GM19238 (cell line): Measurements from ENCODE around the gene LHPP.

Source experiments
- DNase-seq: peaks from one replicate; pipeline ENCODE4 v3.0.0; 2011; ENCODE audit warnings: low spot score; ENCODE audit not compliant: insufficient read length

The LHPP gene

DNA sequence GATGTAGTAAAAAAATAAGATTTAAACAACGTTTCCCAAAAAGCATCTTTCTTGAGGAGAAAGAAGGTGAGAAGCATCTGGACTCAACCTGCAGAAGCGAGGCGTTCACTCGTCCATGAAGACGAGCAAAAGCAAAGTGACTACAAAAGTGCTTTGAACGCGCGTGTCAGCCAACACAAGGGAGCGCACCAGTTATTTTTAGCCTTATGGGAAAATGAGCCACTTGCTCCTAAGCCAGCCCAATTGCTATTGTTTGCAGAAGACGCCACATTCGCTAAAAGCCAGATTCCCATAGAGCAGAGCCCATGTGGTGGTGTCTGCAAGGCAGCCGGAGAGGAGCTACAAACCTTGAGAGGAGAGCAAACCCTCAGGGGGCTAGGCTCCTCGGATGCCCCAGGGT lies 160.0 kb downstream of the LHPP start:
- no peak for DNase-seq

DNA sequence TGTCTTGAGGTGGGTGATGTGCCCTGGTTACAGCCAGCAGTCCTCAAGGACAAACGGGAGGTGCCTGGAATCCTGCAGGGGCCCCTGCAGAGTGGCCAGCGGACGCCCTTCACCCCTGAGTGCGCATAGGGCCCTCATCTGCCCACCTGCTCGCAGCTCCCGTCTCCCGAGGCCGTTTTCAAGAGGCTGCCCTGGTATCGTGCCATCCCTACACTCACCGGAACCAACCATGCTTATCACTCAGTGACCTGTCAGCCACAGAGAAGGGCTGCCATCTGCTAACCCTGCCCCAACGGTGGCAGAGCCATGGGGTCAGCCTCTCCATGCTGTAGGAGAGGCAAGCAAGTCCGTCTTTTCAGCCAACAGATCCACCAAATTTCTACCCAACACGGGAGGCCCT lies 160.5 kb downstream of the LHPP start:
- no peak for DNase-seq

DNA sequence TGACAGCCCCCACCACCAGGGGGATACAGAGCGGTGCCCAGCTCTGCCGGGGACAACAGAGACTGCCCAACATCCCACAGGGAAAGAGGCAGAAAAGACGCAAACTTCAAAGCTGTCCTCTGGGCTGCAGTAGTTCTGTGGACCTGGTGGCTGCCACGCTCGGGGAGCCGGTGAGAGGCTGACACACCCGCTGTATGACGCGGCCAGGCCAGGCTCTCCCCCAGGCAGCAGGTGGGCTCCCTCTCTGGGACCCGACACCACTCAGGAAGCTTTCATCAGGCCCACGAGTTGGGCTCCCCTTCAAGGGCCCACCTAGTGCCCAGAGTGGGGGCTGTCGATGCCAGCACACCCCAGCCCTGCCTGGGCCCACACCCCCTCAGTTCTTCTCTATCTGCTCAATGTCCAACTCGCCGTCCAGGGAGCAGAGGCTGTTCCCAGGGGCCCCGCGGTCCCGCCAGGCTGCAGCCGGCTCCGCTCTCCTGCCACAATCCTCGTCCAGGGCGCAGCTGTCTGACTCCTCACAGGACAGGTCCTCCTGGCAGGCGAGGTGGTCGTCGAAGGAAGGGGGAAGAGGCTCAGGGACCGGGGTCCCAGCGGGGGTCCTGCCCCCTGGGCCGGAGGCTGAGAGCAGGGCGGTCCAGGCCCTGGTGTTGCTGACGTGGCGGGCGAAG lies 161.4 kb downstream of the LHPP start:
- no peak for DNase-seq

DNA sequence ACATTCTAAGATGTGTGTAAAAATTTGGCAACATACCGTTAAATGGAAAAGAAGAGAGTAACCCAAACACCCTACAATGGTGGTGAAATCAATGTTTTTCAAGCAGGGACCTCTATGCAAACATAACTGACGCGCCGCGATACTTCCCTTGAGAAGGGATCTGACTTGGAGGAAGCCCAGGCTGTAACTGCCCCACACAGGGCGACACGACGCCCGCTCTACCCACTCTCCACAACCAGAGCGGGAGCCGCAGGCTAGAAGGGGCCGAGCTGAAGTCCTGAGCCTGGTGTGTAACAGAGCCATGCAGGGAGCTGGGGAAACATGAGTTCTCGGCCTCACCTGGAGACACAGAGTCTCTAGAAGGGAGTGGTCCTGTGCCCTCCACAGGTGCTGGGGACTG lies 162.4 kb downstream of the LHPP start:
- DNase-seq, result no peak

DNA sequence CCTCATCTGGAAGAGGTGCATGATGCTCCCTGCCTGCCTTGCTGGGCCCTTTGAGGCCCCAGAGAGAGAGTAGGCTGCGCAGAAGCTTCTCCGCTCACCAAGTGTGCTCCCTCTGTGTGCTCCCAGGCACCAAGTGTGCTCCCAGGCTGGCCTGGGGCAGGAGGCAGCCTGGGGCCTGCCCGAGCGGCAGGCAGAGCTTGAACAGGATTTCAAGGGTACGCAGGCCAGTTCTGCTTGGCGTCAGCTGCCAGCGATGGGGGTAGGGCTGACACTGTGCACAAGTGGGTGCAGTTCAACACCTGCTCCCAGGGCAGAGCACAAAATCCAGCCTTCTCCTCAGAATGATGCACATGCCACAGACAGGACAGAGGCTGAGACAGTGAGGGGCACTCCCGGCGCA lies 162.8 kb downstream of the LHPP start:
- no peak for DNase-seq

DNA sequence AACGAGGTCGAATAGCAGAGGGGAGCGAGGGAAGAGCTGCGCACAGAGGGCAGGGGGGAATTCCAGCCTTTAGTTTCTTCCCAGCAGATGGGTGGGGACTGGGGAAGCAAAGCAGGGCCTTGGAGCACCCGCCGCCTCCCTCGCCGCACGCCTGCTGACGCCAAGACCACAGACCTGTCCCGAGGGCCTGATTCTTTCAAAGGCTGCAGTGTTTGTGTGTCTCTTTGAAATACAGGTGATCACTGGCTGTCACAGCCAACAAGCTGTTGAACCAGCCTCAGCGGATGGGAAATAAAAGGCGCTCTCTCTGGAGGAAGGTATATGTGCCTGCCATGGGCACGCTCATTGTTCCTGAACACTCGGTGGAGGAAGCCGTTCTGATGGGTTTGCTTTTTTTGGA lies 163.3 kb downstream of the LHPP start:
- no peak for DNase-seq

DNA sequence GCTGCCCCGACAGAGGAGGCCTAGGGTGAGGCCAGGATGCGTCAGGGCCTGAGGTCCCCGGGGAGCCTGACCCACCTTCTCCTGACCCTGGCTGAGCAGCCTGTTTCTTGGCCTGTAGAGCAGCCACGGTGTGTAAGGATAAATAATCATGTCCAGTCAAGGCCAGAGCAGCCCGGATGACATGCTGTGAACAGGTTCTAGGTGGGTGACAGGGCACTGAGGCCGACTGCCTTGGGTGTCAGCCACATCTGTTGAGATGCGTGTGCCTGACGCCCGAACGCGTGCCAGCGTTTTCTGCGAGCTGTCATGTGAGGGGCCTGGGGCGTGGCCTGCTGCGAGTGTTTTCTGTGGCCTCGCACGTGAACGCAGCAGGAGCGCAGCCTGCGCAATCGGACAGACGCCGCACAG lies 164.2 kb downstream of the LHPP start:
- no peak for DNase-seq

DNA sequence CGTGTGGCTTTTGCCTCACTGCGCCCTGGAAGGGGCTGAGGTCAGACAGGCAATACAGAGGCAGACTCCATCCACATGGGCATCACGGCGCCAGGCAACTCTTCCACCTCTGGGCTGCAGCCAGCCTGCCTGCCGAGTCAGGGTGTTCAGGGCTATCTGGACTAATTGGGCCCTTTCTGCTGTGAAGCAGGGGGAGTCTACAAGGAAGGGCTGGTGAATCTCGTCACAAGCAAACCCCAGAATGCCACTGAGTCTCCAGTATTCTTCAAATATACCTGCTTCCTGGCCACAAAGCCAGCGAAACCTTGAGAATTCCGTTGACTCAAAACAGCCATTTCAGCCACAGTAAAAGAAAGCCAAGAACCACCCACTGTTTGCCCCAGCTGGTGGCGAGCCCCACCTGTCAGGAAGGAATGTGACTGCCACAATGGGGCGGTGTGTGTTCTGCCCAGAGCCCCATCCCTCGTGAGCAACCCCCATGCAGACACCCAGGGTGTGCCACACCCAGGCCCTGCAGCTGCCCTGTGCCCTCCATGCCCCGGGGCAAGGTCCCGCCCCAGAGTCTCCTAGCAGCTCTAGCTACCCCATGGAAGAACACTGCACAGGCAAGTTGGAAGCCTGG lies 165.2 kb downstream of the LHPP start:
- DNase-seq, result no peak

DNA sequence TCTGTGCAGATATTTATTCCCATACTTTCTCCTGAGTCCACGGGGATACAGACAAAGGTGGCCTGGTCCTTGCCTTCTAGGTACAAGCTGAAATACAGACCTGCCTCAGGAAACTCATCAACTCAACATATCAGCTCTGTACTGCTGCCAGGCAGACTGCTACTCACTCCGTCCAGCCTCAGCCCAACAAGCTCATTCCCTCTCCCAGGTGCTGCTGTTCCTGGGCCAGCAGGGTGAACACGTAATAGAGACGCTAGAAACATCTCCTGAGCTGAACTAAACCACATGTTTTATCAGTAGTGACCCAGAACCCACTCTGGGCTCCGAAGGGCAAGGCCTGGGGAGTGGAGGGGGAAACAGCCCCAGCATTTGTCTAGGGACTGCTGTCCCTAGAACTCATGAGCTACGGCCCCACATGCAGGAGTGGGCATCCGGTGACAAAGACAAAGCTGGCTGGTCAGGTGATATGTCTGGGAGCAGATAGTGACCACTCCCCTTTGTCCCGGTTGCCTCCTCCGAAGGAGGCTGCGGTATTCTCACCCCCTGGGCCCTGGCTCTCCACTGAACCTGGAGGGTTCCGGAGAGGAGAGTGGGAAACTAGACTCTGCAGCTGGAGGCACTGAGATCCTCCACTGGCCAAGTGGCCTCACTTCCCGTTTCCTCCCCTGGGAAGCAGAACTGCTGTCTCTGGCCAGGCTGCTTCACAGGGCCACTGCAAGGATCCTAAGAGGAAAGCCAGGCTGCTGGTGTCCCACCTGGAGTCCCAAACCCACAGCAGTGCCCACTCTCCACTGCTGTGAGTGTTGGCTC lies 166.4 kb downstream of the LHPP start:
- DNase-seq, result no peak

DNA sequence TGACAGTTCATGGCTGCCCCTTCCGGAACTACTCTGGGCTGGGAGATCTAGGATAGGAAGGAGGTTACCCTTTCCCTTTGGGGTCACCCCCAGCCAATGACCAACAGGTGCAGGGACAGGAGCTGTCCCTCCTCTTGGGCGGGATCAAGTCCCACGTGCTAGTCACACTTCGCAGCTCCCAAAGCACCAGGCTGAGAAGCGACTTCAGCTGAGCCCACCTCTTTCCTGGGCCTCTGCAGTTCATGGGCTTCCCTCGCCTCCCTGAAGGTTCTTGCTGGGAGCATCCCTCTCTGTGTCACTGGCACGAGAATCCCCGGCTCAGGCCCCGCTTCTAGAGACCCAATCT lies 167.0 kb downstream of the LHPP start:
- DNase-seq, result no peak

DNA sequence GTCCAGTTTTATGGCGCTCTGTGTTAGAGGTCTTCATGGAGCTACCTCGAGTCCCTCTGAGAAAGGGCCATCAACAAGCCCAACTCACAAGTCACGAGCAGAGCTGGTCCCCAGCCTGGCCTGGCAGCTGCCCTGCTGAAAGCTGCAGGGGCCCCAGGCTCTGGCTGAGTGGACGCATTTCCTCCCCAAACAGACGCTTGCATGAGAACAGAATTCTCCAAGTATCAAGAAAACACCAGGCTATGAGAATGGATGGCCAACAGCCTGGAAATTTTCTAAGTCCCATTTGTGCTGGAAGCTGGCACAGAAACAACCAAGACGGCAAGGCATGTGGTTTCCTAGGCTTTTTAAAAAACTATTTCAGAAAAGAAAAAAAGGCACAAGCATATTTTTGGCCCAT lies 167.8 kb downstream of the LHPP start:
- no peak for DNase-seq

DNA sequence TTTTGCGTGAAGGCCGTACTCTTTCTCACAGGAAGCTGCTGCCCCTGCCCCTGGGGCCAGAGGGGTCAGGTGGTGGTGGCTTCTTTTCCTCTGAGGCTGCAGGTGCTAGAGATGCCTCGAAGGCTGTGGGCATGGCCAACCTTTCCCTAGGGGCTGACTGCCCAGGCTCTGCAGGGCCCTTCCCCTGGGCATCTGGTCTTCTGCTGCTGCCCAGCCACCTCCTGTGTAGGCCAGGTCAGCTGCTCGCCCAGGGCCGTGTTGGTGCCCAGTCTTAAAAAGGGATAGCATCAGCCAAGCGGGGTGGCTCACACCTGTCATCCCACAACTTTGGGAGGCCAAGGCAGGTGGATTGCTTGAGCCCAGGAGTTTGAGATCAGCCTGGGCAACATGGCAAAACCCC lies 168.2 kb downstream of the LHPP start:
- no peak for DNase-seq

DNA sequence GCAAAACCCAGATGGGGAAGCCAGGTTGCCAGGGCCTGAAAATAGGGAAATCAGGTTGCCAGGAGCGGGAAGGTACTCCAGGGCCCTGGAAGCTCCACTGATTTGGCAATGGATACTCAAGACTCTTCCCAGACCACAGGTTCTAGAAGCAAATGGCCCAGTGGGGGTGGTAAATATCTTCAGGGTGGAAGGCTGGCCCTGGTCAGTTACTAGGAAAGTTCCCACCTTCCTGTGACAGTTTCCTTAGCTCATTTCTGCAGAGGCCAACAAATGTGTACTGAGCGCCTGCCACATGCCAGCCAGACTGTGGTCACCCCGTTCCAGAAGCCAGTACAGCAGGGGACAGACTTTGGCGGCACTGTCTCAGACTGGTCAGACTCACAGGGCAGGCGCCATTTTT lies 168.9 kb downstream of the LHPP start:
- DNase-seq, result no peak

DNA sequence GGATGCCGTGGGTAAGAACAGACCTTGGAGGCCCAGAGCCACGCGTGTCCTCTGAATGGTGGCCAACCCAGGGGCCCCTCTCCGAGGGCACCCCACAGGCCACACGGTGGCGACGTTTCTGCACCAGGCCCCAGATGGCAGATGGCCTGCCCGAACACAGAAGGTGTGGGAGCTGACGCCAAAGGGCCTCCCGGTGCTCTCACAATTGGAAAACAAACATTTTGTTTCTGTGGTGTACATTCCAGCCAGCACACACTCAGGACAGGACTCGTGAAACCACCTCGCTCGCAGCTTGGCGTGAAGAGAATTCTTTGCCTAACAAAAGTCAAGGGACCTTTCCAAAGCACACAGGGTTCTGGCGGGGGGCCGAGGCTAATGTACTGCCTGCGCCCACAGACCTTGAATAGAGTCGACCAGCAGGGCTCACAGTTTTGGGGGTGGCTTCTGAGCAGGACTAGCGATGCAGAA lies 170.5 kb downstream of the LHPP start:
- DNase-seq, result no peak

DNA sequence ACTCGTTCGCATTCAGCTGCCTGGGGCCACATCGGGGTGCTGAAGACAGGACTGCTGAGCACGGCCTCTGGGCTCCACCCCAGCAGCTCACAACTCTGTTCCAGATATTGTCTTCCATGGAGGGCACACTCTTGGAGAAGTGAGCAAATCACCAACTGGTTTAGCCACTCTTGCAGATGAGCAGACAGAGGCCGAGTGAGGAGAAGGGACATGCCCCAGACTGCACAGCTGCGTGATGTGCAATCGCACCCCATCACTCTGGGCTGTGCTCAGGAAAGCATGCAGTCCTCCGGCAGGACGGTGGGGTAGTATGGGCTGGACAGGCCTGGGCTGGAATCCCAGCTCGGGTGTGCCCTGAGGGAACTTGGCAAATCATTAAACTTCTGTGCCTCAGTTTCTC lies 170.9 kb downstream of the LHPP start:
- no peak for DNase-seq

DNA sequence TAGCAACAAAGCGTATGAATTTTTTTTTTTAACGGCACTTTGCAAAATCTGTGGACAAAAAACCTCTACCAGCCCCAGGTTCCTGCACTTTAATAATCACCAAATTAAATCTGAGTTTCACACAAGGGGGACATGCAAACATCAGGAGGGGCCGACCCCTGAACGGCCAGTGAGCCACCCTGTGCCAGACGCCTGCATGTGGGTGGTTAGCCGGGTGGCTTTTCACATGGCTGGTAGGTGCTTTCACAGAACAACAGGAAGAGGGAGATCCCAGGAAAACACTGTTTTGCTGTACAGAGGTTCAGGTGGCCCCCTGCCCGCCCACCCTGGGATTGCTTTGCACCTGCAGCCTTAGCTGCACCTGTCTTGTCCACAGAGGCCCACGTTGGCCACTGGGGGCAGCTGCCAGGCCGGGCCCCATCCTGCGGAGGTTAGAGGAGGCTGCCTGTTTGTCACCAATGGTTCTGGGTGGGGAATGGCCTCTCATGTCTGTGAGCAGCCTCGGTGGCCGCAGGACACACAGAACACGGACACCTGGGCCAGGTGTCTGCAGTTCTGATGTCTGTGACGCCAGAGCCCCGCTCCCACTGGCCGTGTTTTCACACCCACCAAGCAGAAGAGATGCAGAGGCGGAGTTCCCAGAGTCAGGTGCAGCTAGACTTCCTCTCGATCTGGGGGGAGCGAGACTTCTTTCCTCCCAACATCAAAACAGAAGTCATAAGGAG lies 174.8 kb downstream of the LHPP start:
- no peak for DNase-seq

DNA sequence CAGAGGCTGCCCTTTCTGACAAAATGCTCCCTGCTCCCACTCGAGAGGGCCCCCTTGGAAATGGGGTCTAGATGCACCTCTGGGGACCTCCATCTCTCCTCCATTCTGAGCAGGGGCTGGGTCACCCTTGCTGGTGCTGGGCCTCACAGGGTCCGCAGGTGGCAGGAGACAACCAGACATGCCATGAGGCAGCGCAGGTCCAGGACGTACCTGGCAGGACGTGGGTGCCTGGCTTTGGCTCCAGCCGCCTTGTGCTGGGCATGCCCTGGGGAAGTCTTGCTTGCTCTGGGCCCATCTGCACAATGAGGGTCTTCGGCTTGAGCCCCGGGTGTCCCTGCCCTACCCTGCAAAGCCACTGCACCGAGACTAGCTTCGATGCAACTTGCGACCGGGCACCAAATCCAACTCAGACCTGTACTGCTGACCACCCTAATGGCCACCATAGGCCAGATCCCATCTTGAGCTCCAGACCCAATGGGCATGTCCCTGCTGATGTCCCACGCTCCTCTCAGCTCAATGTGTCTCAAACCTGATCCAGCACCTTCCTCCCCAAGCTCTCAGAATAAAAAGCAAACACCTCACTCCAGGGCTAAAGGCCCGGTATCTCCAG lies 175.6 kb downstream of the LHPP start:
- DNase-seq, result no peak

DNA sequence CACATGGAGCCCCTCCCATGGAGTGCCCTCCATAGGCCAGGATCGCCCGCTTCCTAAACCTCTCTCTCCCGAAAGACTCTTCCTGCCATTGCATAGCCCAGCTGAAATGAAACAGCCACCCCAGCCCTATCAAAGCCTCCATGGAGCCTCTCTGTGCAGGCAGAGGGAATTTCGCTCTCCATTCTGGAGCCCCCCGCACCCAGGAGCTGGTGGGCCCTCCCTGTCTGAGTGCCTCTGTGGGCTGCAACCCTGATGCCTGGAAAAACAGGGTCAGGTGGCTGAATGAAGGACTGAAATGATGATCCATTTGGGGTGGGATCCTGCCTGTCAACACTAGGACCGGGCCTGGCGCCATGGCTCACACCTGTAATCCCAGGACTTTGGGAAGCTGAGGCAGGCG lies 176.1 kb downstream of the LHPP start:
- DNase-seq, result no peak

DNA sequence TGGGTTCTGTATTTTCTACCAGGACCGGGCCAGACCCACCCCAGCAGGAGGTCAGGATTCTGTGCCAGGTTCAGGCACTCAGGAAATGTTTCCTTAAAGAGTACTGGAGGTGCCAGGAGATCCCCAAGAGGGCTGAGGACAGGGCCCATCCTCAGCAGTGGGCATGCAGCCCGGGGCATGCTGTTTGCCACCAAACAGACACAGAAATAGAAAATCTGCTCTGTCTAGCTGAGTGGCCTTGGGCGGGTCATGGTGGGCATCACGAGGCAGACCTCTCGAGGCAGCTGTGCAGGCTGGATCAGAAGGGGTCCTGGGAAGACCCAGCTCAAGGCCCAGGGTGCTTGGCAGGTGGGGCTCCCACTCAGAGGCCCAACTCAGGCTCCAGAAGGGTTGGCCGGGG lies 177.6 kb downstream of the LHPP start:
- DNase-seq, result no peak

DNA sequence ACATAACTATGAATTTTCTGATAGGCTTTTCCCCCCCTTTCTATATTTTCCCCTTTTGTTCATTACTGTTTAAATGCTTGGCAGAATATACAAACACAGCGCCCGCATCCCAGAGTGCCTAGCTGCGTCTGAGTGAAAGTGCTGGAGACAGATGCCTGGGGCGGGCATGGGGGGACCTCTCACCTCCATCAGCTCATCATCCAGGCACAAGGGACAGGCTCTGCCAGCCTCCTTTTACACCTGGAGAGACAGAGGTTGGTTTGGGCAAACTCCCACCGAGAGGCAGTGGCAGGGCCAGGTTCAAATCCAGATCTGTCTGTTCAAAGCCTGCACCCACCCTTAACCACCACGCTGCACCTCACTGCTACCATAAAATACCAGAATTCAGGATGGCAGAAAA lies 178.0 kb downstream of the LHPP start:
- no peak for DNase-seq

DNA sequence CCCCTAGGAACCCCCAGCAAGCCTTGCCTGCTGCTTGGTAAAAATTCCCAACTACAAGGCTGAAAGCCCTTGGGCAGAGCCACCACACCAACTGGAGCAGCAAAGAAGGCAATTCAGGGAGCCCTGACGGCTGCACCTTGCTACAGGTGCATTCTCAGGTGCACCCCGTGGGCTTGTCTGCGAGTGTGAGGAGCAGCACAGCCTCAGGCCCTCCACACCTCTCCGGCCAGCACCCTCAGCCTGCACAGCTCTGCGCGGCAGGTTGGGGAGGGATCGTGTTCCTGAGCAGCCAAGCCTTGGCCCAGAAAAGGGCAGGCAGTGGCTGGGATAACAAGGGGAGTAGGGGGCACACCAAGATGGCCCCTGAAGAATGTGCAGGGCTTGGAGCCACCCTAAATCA lies 178.4 kb downstream of the LHPP start:
- no peak for DNase-seq
